ENCODE measurements around the gene CCDC30.
"Not testable (repeated sequence)": the region's sequence is repeated elsewhere in the genome, so short reads cannot be mapped to it uniquely, and the experiment has no call there.

The CCDC30 gene

DNA sequence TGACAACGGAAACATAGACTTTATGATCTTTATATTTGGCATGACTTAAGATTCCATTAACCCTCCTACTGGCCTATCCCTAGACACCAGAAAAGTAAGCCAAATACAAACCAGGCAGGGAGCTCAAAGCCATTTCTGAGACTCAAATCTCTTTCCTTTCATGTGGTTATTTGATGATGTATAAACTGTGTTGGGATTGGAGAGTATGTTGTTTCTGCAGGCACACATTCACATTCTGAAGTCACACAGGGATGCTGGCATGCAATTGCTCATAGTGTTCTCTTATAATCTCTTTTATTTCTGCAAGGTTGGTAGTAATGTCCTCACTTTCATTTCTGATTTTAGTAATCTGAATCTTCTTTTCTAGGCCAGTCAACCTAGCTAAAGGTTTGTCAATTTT, 13.0 kb upstream of the CCDC30 start:
- DNase-seq (ENCODE audit: low read depth in 2 of 2) = no peak

DNA sequence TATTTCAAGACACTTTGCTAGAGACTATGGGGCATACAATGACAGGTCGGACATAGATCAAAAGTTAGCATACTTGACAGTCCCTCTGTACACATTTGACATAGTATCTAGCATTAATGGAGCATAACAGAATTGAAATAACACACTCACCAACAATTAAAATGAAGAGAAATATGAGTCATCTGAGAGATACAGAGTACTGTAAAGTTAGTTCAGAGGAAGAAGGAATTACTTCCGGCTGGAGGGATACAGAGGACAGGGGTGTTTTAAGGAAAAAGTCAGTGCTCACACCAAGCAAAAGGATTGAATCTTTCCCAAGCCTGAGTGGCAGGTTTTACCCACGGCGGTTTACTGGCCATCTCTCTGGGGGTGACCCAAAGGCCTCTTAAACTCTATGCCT, 9.7 kb upstream of the CCDC30 start:
- DNase-seq (ENCODE audit: low read depth in 2 of 2) = no peak

DNA sequence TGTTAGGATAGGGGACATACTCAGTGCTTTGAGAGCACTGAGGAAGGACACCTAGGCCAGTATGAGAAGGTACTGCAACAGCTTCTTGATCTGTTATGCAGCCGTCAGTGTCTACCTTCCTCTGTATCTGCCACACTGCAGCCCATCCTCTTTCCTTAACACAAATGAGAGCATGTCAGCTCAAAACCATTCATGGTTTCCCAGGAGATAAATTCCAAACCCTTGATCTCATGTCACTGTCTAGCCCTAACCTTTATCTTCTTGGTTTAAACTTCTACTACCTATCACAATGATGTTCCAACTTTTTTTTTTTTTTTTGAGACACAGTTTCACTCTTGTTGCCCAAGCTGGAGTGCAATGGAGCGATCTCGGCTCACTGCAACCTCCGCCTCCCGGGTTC, 8.7 kb upstream of the CCDC30 start:
- DNase-seq (ENCODE audit: low read depth in 2 of 2) = no peak

DNA sequence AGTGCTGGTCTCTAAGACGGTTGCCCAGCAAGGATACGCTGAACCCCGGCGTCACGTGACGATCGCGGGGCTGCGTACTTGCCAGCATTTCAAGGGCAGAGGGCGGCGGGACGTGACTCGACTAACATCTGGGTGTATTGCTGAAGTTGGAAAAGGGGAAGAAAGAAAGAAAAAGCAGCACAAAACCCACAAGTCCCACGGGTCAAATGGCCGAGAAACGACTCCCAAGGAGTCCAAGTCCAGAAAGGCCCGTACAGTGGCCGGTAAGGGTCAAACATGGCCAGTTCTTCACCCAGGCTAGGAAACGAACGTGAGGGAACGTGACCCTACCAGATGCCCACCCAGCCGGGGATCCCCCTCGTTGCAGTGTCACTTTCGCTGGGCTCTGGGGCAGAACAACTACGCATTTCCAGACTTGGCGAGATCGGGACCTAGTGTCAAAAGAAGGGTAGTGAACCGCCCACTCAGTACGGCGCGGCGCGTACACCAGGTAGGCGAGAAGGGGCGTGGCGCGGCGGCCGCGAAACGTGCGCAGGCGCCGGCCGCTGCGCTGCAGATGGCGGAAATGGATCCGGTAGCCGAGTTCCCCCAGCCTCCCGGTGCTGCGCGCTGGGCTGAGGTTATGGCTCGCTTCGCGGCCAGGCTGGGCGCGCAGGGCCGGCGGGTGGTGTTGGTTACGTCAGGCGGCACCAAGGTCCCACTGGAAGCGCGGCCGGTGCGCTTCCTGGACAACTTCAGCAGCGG, 6.9 kb upstream of the CCDC30 start, which contains the start of the genes PPCS and ZMYND12:
Gene PPCS, plus strand, starts transcription at position 534 of the 744 bp plus-strand sequence. Its CDS starts 23 bp downstream, at position 557.
Gene ZMYND12, minus strand, starts transcription at position 13 of the 744 bp plus-strand sequence. CDS start 25 bp downstream, outside the sequence.
- DNase-seq (ENCODE audit: low read depth in 2 of 2) = peak; percentile 76

DNA sequence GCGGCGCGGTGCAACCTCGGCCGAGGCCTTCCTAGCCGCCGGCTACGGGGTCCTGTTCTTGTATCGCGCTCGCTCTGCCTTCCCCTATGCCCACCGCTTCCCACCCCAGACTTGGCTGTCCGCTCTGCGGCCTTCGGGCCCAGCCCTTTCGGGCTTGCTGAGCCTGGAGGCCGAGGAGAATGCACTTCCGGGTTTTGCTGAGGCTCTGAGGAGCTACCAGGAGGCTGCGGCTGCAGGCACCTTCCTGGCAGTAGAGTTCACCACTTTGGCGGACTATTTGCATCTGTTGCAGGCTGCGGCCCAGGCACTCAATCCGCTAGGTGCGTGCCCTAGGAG, 6.4 kb upstream of the CCDC30 start:
- DNase-seq (ENCODE audit: low read depth in 2 of 2) = peak; percentile 11 to 37

DNA sequence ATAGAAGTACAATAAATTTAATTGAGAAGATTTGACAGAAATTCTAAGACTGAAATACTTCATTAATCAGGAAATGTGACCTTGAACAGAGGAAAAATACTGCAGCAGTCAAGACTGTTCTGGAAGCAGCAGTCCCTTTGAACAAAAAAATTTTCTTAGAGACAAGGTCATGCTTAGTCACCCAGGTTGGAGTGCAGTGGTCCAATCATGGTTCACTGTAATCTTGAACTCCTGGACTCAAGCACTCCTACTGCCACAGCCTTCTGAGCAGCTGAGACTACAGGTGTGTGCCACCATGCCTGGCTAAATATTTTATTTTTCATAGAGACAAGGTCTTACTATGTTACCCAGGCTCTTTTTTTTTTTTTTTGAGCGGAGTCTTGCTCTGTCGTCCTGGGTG, 1.9 kb upstream of the CCDC30 start:
- DNase-seq (ENCODE audit: low read depth in 2 of 2) = no peak

DNA sequence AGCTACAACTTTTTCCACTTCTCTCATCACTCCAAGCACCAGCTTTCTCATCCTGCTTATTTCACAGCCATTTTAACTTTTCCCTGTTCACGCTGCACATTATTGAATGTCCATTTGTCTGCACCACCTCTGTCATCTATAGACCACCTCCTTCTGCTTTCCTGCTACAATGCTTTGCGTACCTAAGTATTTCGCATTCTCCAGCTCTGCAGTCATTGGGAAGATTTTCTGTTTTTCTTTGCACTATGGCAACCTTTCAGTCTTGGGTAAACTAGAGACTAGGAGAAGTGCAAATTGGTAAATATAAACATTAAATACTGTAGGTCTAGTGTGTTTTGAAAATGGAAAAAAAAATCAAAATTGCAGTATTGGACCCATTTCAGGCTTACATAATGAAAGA, 835 bp downstream of the CCDC30 start:
- no peak for DNase-seq (ENCODE audit: low read depth in 2 of 2)

DNA sequence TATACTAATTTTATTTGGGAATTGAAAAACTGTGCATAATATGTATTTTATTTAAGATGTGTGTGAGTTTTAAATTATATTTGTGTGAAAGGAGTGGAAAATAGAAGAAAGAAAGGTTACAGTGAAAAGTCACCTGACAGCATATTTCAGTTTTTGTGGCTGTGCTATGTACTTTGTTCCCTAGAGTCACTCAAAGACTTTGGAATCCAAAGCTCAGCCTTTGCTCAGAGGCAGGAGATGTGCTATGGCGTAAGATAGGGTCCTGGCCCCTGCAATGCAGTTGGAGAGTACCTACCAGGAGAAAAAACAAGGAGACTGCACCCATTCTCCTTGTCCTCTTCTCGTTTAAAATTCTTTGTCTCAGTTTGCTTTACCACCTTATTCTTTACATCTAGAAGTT, 2.9 kb downstream of the CCDC30 start:
- DNase-seq (ENCODE audit: low read depth in 2 of 2) = no peak

DNA sequence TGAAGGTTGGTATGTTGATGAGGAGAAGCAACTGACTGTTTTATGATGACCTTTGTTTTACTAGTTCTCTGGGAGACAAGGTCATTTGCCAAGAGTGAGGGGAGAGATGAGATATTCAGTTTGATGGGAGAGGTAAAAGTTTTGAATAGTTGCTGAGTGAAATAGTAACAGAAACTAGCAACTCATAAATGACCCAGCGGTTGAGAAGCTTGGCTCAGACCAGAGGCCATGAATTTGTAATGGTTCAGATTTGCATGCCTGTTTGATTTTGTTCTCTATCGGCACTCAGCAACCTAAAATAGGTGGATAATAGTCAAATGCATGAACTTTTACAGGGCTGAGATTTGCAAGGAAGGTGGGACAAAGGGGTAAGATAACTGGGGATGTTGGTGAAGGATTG, 6.6 kb downstream of the CCDC30 start:
- DNase-seq (ENCODE audit: low read depth in 2 of 2) = no peak

DNA sequence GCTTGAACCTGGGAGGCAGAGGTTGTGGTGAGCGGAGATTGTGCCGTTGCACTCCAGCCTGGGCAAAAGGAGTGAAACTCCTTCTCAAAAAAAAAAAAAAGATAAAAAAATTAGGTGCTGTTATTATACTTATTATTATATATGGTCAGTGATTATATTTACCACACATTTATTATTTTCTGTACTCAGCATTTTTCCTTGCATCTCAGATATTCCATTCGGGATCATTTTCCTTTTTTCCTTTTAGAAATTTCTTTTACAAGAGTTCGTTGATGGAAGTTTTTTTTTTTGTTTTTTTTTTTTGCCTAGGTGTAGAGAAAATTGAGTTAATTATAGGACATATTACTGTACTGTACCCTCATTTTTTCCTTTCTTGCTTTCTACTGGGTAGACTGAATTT, 13.5 kb downstream of the CCDC30 start:
- no peak for DNase-seq (ENCODE audit: low read depth in 2 of 2)

DNA sequence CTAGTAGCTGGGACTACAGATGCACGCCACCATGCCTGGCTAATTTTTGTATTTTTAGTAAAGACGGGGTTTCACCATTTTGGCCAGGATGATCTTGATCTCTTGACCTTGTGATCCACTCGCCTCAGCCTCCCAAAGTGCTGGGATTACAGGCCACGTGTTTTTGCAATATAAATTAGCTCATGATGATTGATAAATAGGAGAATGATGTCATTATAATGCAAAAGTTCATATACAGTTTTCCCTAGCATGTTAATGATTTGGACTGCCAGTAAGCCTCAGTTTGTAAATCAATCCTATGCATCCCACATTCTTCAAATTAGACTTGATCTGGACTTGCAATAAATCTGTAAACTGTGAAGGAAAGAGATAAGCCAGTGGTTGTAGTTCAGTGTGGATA, 14.3 kb downstream of the CCDC30 start:
- DNase-seq (ENCODE audit: low read depth in 2 of 2) = not testable (repeated sequence)

DNA sequence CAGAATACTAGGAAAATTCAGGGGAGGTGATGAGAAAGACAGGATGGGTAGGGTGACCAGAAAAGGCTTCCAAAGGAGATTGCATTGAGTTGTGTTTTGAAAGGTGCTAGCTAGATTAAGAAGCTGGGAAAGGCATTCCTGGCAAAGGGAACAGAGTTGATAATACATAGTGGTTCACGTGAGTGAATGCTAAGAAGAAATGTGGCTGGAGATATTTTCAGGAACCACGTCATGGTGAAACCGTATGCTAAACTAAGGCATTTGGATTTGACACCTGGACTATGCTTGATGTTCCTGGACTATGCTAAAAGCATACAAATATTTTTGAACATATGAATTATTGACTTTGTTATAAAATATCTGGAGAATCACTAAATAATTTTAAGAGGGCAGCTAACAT, 14.7 kb downstream of the CCDC30 start:
- DNase-seq (ENCODE audit: low read depth in 2 of 2) = no peak

DNA sequence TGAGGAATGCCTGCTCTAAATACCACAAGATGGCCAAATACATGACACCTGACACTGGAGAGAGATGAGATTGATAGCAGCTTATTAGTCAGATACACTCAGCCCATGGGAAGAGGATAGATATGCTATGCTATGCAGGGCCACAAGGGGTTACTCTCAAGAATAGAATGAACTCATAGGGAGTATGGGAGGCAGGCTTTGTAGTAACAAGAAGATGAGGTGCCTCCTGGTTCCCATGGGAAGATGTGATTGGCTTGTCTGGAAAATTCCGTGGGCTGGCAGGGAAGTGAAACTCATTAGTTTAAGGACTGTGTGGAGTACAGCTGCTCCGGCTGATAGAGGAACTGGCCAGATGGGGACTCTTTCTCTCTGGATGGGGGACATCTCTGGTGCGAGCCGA, 16.5 kb downstream of the CCDC30 start:
- DNase-seq (ENCODE audit: low read depth in 2 of 2) = no peak

DNA sequence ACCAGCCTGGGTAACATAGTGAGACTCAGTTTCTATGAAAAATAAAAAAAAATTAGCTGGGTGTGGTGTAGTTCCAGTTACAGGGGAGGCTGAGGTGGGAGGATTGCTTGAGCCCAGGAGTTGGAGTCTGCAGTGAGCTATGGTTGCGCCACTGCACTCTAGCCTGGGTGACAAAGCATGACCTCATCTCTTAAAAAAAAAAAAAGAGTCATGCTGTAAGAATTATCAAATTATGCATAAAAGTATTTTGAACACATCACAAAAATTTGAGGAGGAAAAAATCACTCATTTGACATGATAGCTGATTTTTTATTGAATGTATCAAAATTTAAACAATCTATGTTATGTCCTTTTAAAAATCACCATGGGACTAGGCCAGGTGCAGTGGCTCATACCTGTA, 17.8 kb downstream of the CCDC30 start:
- DNase-seq (ENCODE audit: low read depth in 2 of 2) = no peak

DNA sequence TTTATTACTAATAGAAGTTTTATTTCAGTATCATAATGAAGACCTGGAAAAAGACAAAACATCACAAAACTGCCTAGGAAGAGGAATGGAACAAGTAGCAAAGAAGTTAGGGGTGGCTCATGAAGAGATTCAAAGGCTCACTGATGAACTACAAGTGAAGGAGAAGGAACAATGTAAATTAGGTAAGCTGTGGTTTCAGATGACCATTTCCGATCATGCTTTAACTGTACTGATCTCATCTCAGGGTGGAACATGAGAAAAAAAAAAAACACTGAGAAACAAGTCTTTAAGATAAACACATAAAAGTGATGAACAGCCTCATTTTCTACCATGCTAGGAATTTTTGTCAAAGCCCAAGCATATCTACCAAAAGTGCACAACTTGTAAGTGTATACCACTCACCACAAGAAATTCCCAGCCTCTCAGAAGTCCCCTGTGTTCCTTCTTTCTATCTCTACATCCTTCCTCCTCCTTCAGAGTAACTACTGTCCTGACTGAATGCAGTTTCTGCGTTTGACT, 19.6 kb downstream of the CCDC30 start:
- DNase-seq (ENCODE audit: low read depth in 2 of 2) = no peak

DNA sequence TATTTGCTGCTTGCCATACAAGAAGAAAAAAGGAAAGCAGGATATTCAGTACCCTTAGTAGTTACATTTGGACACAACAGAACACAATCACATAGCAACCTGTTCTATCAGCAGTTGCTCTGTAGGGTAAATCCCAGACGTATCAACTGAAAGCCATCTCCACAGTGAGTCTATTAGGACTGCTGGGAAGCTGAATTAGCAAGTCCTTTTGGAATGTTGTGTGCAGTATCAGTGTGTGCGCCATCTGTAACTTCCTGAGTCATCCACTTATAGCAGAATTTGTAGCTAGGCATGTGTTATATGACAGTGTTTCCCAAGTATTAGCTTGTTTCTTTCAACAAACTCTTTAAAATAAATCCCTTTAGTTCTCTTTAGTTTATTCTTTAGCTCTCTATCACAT, 21.3 kb downstream of the CCDC30 start:
- no peak for DNase-seq (ENCODE audit: low read depth in 2 of 2)

DNA sequence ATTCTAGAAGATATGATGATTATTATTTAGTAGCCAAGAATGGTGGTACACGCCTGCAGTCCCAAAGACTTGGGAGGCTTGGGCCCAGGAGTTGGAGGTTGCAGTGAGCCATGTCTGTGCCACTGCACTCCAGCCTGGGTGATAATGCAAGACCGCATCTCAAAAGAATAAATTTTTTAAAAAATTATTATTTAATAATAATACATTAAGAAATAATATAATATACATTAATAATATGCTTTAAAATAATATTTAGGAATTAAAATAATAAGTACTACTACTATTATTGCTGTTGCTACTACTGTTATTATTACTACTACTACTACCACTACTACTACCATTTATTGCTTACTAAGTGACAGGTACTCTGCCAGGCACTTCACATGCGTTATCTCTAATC, 27.2 kb downstream of the CCDC30 start:
- no peak for DNase-seq (ENCODE audit: low read depth in 2 of 2)

DNA sequence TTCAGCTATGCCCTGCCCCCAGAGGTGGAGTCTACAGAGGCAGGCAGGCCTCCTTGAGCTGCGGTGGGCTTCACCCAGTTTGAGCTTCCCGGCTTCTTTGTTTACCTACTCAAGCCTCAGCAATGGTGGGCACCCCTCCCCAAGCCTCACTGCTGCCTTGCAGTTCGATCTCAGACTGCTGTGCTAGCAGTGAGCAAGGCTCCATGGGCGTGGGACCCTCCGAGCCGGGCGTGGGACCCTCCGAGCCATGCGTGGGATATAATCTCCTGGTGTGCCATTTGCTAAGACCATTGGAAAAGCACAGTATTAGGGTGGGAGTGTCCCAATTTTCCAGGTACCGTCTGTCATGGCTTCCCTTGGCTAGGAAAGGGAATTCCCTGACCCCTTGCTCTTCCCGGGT, 38.9 kb downstream of the CCDC30 start:
- not testable (repeated sequence) for DNase-seq (ENCODE audit: low read depth in 2 of 2)

DNA sequence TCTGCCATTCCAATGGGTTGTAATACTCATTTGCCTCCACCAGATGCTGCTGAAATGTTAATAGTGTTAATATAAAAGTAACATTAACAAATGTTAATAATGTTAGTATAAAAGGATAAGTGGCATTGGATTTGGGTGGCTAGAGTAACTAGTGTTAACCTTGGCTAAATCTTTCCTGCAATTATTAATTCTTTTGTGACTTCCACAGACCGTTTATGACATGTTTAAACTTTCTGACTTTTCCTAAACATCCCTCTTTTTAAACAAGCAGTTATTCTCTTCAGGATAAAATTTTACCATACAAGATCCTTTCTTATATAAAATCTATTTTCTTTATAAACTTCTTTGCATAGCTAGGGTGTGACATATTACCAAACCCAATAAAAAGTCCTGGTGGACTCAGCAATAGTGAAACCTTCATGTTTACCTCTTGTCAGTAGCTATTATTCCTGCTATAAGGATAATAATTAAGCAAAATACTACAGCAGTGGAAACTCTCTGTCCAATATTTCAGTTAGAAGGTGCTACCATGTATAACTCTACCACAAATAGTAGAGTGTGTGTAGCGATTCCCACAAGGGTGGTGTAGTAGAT, 41.5 kb downstream of the CCDC30 start:
- DNase-seq (ENCODE audit: low read depth in 2 of 2) = no peak

DNA sequence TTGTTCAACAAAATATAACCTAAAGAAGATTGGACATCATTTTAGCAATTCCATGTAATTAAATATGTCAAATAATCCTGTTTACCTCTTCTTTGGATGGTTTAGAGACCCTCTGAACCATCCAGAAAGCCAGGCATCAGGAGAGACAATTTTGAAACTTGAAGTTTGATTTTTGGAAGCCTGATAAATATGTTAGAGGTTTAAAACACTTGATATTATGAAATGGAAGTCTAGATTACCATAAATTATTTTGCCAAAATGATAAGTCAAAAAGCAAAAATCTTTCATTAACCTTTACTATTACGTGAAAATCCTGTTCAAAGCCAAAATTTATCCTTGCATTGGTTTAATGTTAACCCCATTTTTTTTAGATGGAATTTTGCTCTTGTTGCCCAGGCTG, 43.5 kb downstream of the CCDC30 start:
- no peak for DNase-seq (ENCODE audit: low read depth in 2 of 2)

DNA sequence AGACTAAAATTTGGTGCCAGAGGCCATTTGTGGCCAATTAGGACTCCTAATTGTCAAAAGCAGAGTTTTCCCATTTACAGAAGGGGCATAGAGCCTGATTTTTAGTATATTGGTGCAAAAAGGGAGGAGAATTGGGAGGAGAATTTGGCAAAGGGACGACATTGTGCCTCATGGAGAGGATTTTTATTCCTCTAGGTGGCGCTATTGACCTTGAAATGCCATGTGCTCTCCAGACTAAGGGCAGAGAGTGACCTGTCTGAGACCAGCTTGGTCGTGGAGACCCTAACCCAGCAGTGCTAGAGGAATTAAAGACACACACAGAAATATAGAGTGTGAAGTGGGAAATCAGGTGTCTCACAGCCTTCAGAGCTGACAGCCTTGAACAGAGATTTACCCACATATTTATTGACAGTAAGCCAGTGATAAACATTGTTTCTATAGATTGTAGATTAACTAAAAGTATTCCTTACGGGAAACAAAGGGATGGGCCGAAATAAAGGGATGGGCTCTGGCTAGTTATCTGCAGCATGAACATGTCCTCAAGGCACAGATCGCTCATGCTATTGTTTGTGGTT, 48.6 kb downstream of the CCDC30 start:
- not testable (repeated sequence) for DNase-seq (ENCODE audit: low read depth in 2 of 2)

DNA sequence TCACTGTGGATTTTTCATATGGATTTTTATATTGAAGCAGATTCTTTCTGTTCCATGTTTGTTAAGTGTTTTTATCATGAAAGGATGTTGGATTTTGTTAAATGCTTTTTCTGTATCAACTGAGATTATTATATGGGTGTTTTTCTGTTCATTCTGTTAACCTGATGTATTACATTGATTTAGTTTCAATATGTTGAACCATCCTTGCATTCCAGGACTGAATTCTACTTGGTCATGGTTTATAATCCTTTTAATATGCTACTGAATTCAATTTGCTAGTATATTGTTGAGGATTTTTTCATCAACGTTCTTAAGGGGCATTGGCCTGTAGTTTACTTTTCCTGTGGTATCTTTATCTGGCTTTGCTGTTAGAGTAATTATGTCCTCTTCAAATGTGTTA, 55.8 kb downstream of the CCDC30 start:
- DNase-seq (ENCODE audit: low read depth in 2 of 2) = no peak

DNA sequence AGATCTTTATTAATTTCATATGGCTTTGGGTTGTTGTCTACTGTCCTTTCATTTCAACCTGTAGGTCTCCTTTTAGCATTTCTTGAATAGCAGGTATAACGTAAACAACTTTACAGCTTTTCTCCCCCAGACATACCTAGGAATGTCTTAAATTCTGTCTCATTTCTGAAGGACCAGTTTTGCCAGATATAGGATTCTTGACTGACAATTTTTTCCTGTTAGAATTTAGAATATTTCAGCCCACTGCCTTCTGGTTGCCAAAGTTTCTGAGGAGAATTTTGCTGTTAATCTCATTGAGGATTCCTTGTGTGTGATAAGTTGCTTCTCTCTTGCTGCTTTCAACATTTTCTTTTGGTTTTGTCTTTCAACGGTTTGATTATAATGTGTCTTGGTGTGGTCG, 60.1 kb downstream of the CCDC30 start:
- no peak for DNase-seq (ENCODE audit: low read depth in 2 of 2)

Data from stimulated activated CD8-positive, alpha-beta memory T cell treated with anti-CD3 and anti-CD28 coated beads, Interleukin-7, amount 100 ng/mL, for 1 hour (primary cell).